Liver (tissue), 9 donors: ENCODE measurements around the gene SIRPA. TPM values are rescaled to one million over a fixed set of nuclear protein-coding genes. Genes with fewer than 3 reads are reported as not detected.

Source experiments
- DNase-seq: peaks from one replicate; pipeline ENCODE4 v3.0.0-alpha.2; 2017; ENCODE audit warnings: low spot score
- H3K27ac ChIP-seq, 2 donors: one replicate each; pipeline ENCODE4 v1.7.0; 2013; ENCODE audit warnings: inconsistent platforms in 2 of 2, low read length in 2 of 2, control low read depth in 1 of 2, low read depth in 1 of 2, mild to moderate bottlenecking in 1 of 2
- H3K27me3 ChIP-seq, 4 donors: one replicate each; pipeline versions ENCODE4 v1.6.1 to v1.7.0; 2013; ENCODE audit warnings: low read length in 3 of 4, inconsistent platforms in 1 of 4, mild to moderate bottlenecking in 1 of 4, moderate library complexity in 1 of 4; ENCODE audit not compliant: control insufficient read depth in 4 of 4, insufficient read depth in 4 of 4
- H3K36me3 ChIP-seq, 4 donors: one replicate each; pipeline versions ENCODE4 v1.6.1 to v1.7.0; 2013; ENCODE audit warnings: low read length in 3 of 4, mild to moderate bottlenecking in 3 of 4, low read depth in 1 of 4, moderate library complexity in 1 of 4; ENCODE audit not compliant: control insufficient read depth in 4 of 4, insufficient read depth in 3 of 4
- H3K4me1 ChIP-seq, 4 donors: one replicate each; pipeline versions ENCODE4 v1.6.1 to v1.7.0; 2013; ENCODE audit warnings: low read length in 3 of 4, mild to moderate bottlenecking in 3 of 4, moderate library complexity in 1 of 4; ENCODE audit not compliant: control insufficient read depth in 4 of 4, insufficient read depth in 4 of 4
- H3K4me3 ChIP-seq, 3 donors: one replicate each; pipeline versions ENCODE4 v1.6.1 to v1.7.0; 2013; ENCODE audit warnings: low read length in 3 of 3, control low read depth in 1 of 3, low read depth in 1 of 3, mild to moderate bottlenecking in 1 of 3
- H3K9ac ChIP-seq, 2 donors: one replicate each; pipeline ENCODE4 v1.7.0; 2013; ENCODE audit warnings: low read length in 2 of 2, mild to moderate bottlenecking in 2 of 2, moderate library complexity in 2 of 2, control low read depth in 1 of 2, low read depth in 1 of 2
- H3K9me3 ChIP-seq, 4 donors: one replicate each; pipeline versions ENCODE4 v1.6.1 to v1.7.0; 2013; ENCODE audit warnings: low read length in 3 of 4; ENCODE audit not compliant: control insufficient read depth in 4 of 4
- EGR1 ChIP-seq, 2 donors: IDR thresholded peaks; 2 replicates each; pipeline ENCODE4 v1.6.1; 2016 to 2018; ENCODE audit warnings: antibody characterized with exemption in 2 of 2, low read depth in 2 of 2
- FOXA1 ChIP-seq: IDR thresholded peaks from 2 replicates; pipeline ENCODE4 v1.6.1; 2016; ENCODE audit warnings: antibody characterized with exemption
- FOXA2 ChIP-seq: IDR thresholded peaks from 2 replicates; pipeline ENCODE4 v1.6.1; 2016; ENCODE audit warnings: antibody characterized with exemption
- GABPA ChIP-seq, 2 donors: IDR thresholded peaks in 1 of 2; conservative IDR thresholded peaks in 1 of 2; 2 replicates each; pipeline ENCODE4 v1.6.1; 2016; ENCODE audit warnings: antibody characterized with exemption in 2 of 2, mild to moderate bottlenecking in 1 of 2, moderate library complexity in 1 of 2
- HNF4A ChIP-seq, 2 donors: conservative IDR thresholded peaks; 2 replicates each; pipeline ENCODE4 v1.6.1; 2016; ENCODE audit warnings: antibody characterized with exemption in 2 of 2, mild to moderate bottlenecking in 2 of 2
- JUND ChIP-seq, 2 donors: IDR thresholded peaks; 2 replicates each; pipeline ENCODE4 v1.6.1; 2016; ENCODE audit warnings: antibody characterized with exemption in 2 of 2
- NR2F2 ChIP-seq: IDR thresholded peaks from 2 replicates; pipeline ENCODE4 v1.6.1; 2016; ENCODE audit warnings: antibody characterized with exemption
- RAD21 ChIP-seq, 2 donors: IDR thresholded peaks; 2 replicates each; pipeline ENCODE4 v1.6.1; 2016; ENCODE audit warnings: antibody characterized with exemption in 2 of 2, mild to moderate bottlenecking in 2 of 2
- RXRA ChIP-seq, 2 donors: IDR thresholded peaks; 2 replicates each; pipeline ENCODE4 v1.6.1; 2017 to 2018; ENCODE audit warnings: antibody characterized with exemption in 2 of 2, mild to moderate bottlenecking in 1 of 2
- SP1 ChIP-seq: IDR thresholded peaks from 2 replicates; pipeline ENCODE4 v1.6.1; 2018; ENCODE audit warnings: antibody characterized with exemption, mild to moderate bottlenecking
- TAF1 ChIP-seq: conservative IDR thresholded peaks from 2 replicates; pipeline ENCODE4 v1.6.1; 2016; ENCODE audit warnings: antibody characterized with exemption, mild to moderate bottlenecking
- YY1 ChIP-seq: IDR thresholded peaks from 2 replicates; pipeline ENCODE4 v1.6.1; 2016; ENCODE audit warnings: antibody characterized with exemption, mild to moderate bottlenecking
- WGBS: extraction: QIAGEN DNeasy Blood & Tissue Kit; methylation state at CpG from one replicate; pipeline ENCODE4 v1.1.7; 2013; 5-methylcytosine and 5-hydroxymethylcytosine counted together
- polyA plus RNA-seq, 2 donors: library from polyadenylated mRNA; stranded (reverse) in 1 of 2; unstranded in 1 of 2; fragments of 200-250 nt in 1 of 2; fragments of >200 nt in 1 of 2; fragmentation: Nextera tagmentation in 1 of 2; extraction: Ambion mirVana in 1 of 2; gene quantifications; one replicate each; pipeline versions ENCODE4 v1.2.1 to v1.2.3, GENCODE V29; 2013 to 2015
- total RNA-seq, 2 donors: library from RNA; depleted of rRNA; stranded (reverse); fragments of >200 nt; gene quantifications; one replicate each; pipeline ENCODE4 v1.2.3, GENCODE V29; 2014
- TF ChIP-seq, protein P1 (sequence below): IDR thresholded peaks from 2 replicates; pipeline ENCODE4 v1.6.1; 2016; ENCODE audit warnings: antibody characterized with exemption
- TF ChIP-seq, protein P2 (sequence below): IDR thresholded peaks from 2 replicates; pipeline ENCODE4 v1.6.1; 2016; ENCODE audit warnings: antibody characterized with exemption
- TF ChIP-seq, protein P3 (sequence below): IDR thresholded peaks from 2 replicates; pipeline ENCODE4 v1.6.1; 2016; ENCODE audit warnings: antibody characterized with exemption, mild to moderate bottlenecking
- TF ChIP-seq, protein P4 (sequence below): fragments of 150-350 bp; IDR thresholded peaks from 2 replicates; pipeline ENCODE4 v1.5.1; 2017; ENCODE audit warnings: improper control_type of control experiment, low read depth, low read length; ENCODE audit not compliant: missing input control
- TF ChIP-seq, protein P5 (sequence below): IDR thresholded peaks from 2 replicates; pipeline ENCODE4 v1.6.1; 2016; ENCODE audit warnings: antibody characterized with exemption
- donor health status: healthy.
- donor health status: healthy.
- donor health status: healthy.
- donor health status: healthy.
- donor health status: healthy.

The SIRPA gene
- total and polyA plus RNA-seq, 4 donors = 5.4 to 47.5 (median 23.2) TPM

DNA sequence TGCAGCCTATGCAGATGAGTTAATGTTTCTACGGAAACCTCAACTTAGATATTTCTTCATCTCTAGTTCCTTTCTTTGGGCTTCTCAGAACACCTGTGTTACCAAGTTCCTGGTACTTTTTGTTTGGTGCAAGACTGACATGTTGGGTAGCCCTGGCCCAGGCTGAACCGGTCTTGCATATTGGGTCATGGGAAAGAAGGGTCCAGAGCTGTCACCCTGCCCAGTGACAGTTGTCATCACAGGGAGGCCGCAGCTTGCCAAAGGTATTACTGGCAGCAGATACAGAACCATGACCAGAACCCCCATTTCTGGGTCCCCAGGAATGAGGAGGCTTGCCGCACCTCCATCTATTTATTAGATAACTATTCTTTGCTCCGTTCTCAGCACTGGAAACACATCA is 58.4 kb downstream of the SIRPA start:
- no peak overlapping the region for H3K27ac ChIP-seq
- no peaks in the 10 kb centered on the region for H3K9me3 ChIP-seq
- H3K27me3 ChIP-seq = no peaks in the 10 kb centered on the region
- H3K36me3 ChIP-seq = no peaks in the 10 kb centered on the region
- H3K4me3 ChIP-seq = no peak overlapping the region
- no peak for TF ChIP-seq RAD21 (IDR thresholded peaks at IDR 0.05)
- TF ChIP-seq GABPA (IDR thresholded peaks at IDR 0.05 in 1 of 2, conservative IDR thresholded peaks at IDR 0.05 in 1 of 2) = no peak
- no peak for TF ChIP-seq NR2F2
- no peak for TF ChIP-seq FOXA1
- TF ChIP-seq, protein P1, sequence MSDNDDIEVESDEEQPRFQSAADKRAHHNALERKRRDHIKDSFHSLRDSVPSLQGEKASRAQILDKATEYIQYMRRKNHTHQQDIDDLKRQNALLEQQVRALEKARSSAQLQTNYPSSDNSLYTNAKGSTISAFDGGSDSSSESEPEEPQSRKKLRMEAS = no peak
- no peak overlapping the region for H3K9ac ChIP-seq
- WGBS = 95% methylated on average over 5 of the region's 5 CpGs
- no peak for DNase-seq
- H3K4me1 ChIP-seq = no peaks in the 10 kb centered on the region

DNA sequence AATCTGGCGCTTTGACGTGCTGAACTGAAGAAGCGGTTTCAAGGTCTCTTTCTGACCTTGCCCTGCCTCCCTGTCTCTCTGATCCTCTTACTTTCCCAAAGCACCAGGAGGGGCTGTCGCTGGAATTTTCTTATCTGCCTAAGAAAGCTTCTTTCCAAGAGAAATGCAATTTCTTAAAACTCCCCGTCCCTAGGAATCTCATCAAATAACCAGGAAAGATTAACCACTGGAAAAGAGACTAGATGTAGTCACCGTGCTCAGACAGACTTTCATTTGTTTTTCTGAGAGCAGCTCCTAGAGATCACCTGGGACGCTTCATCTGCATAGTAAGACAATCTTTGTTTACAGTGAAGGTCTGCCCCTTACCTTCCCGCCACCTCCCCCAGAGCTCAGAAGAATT is 60.0 kb downstream of the SIRPA start:
- no peak overlapping the region for H3K27ac ChIP-seq

DNA sequence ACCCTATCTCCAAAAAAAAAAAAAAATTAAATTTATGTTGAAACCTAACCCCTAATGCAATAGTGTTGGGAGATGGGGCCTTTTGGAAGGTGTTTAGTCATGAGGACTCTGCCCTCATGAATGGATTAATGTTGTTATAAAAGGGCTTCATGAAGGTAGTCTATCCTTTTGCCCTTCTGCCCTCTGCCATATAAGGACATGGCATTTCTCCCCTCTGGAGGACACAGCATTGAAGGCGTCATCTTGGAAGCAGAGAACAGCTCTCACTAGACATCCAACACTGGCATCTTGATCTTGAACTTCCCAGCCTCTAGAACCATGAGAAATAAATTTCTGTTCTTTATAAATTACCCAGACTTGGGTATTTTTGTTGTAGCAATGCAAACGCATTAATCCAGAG is 63.2 kb downstream of the SIRPA start:
- Histone ChIP-seq H3K36me3 (no peaks in the 10 kb centered on the region), H3K9me3 (no peaks in the 10 kb centered on the region), H3K27me3 (no peaks in the 10 kb centered on the region), H3K4me3 (no peak overlapping the region), H3K4me1 (no peaks in the 10 kb centered on the region), H3K9ac (no peak overlapping the region), H3K27ac (no peak overlapping the region)
- DNase-seq = no peak
- WGBS = 86% methylated on average over 2 of the region's 2 CpGs
- TF ChIP-seq NR2F2 (no peak), YY1 (no peak), GABPA (IDR thresholded peaks at IDR 0.05 in 1 of 2, conservative IDR thresholded peaks at IDR 0.05 in 1 of 2) (no peak), SP1 (no peak), FOXA2 (no peak), RAD21 (IDR thresholded peaks at IDR 0.05) (no peak), RXRA (IDR thresholded peaks at IDR 0.05) (no peak), EGR1 (IDR thresholded peaks at IDR 0.05; ENCODE audit: low read depth in 2 of 2) (no peak), HNF4A (conservative IDR thresholded peaks at IDR 0.05) (no peak), FOXA1 (no peak)
- TF ChIP-seq, protein P1 = no peak
- TF ChIP-seq, protein P2, sequence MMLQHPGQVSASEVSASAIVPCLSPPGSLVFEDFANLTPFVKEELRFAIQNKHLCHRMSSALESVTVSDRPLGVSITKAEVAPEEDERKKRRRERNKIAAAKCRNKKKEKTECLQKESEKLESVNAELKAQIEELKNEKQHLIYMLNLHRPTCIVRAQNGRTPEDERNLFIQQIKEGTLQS = no peak
- TF ChIP-seq, protein P3, sequence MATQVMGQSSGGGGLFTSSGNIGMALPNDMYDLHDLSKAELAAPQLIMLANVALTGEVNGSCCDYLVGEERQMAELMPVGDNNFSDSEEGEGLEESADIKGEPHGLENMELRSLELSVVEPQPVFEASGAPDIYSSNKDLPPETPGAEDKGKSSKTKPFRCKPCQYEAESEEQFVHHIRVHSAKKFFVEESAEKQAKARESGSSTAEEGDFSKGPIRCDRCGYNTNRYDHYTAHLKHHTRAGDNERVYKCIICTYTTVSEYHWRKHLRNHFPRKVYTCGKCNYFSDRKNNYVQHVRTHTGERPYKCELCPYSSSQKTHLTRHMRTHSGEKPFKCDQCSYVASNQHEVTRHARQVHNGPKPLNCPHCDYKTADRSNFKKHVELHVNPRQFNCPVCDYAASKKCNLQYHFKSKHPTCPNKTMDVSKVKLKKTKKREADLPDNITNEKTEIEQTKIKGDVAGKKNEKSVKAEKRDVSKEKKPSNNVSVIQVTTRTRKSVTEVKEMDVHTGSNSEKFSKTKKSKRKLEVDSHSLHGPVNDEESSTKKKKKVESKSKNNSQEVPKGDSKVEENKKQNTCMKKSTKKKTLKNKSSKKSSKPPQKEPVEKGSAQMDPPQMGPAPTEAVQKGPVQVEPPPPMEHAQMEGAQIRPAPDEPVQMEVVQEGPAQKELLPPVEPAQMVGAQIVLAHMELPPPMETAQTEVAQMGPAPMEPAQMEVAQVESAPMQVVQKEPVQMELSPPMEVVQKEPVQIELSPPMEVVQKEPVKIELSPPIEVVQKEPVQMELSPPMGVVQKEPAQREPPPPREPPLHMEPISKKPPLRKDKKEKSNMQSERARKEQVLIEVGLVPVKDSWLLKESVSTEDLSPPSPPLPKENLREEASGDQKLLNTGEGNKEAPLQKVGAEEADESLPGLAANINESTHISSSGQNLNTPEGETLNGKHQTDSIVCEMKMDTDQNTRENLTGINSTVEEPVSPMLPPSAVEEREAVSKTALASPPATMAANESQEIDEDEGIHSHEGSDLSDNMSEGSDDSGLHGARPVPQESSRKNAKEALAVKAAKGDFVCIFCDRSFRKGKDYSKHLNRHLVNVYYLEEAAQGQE = no peak

More for the DNA sequence above, 60.0 kb downstream of the SIRPA start:
- H3K9me3 ChIP-seq = no peaks in the 10 kb centered on the region
- H3K9ac ChIP-seq = no peak overlapping the region
- TF ChIP-seq TAF1 (no peak), FOXA1 (no peak), YY1 (no peak), JUND (IDR thresholded peaks at IDR 0.05) (no peak), NR2F2 (no peak), SP1 (no peak), FOXA2 (no peak)
- TF ChIP-seq, protein P4, sequence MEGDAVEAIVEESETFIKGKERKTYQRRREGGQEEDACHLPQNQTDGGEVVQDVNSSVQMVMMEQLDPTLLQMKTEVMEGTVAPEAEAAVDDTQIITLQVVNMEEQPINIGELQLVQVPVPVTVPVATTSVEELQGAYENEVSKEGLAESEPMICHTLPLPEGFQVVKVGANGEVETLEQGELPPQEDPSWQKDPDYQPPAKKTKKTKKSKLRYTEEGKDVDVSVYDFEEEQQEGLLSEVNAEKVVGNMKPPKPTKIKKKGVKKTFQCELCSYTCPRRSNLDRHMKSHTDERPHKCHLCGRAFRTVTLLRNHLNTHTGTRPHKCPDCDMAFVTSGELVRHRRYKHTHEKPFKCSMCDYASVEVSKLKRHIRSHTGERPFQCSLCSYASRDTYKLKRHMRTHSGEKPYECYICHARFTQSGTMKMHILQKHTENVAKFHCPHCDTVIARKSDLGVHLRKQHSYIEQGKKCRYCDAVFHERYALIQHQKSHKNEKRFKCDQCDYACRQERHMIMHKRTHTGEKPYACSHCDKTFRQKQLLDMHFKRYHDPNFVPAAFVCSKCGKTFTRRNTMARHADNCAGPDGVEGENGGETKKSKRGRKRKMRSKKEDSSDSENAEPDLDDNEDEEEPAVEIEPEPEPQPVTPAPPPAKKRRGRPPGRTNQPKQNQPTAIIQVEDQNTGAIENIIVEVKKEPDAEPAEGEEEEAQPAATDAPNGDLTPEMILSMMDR = no peak
- TF ChIP-seq, protein P2 = no peak
- TF ChIP-seq, protein P5, sequence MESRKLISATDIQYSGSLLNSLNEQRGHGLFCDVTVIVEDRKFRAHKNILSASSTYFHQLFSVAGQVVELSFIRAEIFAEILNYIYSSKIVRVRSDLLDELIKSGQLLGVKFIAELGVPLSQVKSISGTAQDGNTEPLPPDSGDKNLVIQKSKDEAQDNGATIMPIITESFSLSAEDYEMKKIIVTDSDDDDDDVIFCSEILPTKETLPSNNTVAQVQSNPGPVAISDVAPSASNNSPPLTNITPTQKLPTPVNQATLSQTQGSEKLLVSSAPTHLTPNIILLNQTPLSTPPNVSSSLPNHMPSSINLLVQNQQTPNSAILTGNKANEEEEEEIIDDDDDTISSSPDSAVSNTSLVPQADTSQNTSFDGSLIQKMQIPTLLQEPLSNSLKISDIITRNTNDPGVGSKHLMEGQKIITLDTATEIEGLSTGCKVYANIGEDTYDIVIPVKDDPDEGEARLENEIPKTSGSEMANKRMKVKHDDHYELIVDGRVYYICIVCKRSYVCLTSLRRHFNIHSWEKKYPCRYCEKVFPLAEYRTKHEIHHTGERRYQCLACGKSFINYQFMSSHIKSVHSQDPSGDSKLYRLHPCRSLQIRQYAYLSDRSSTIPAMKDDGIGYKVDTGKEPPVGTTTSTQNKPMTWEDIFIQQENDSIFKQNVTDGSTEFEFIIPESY = no peak
- no peaks in the 10 kb centered on the region for H3K27me3 ChIP-seq
- WGBS = 83% methylated on average over 8 of the region's 8 CpGs
- no peaks in the 10 kb centered on the region for H3K36me3 ChIP-seq
- no peak for DNase-seq
- H3K4me1 ChIP-seq = no peaks in the 10 kb centered on the region
- no peak overlapping the region for H3K4me3 ChIP-seq
